CD4-positive, alpha-beta T cell (primary cell): ENCODE data around the gene ICAM5. TPM values are rescaled to one million over a fixed set of nuclear protein-coding genes. Genes with fewer than 3 reads are reported as not detected.

Source experiments
- ATAC-seq: fragments of 200-7000 bp; cut with Tn5 transposase; one replicate; pipeline ENCODE4 v1.10.0; 2022; ENCODE audit warnings: mild to moderate bottlenecking; ENCODE audit not compliant: poor library complexity
- CTCF ChIA-PET: fragments of 350-600 bp; sonication (Branson Sonifier 250); formaldehyde crosslinking; loops from one replicate; lab custom pipeline; 2021; ENCODE audit warnings: antibody characterized with exemption, inconsistent platforms; lab: Charles Lee
- POLR2A ChIA-PET: fragments of 350-600 bp; sonication (Branson Sonifier 250); formaldehyde crosslinking; loops from one replicate; lab custom pipeline; 2021; ENCODE audit warnings: antibody characterized with exemption, inconsistent platforms; lab: Charles Lee
- DNase-seq, 14 experiments: peaks; one replicate each; pipeline ENCODE4 v3.0.0-alpha.2; 2013 to 2020; ENCODE audit warnings: mixed read lengths in 2 of 14
- H3K27ac ChIP-seq, 2 donors: one replicate each; pipeline versions ENCODE4 v1.5.1 to v1.7.0; 2013; ENCODE audit warnings: low read length in 2 of 2, low read depth in 1 of 2, mild to moderate bottlenecking in 1 of 2
- H3K27me3 ChIP-seq, 2 experiments: 1 replicate in 1 of 2; 2 replicates in 1 of 2; pipeline versions ENCODE4 v1.6.1 to v1.7.0; 2013; ENCODE audit warnings: low read length in 2 of 2, control low read depth in 1 of 2, mild to moderate bottlenecking in 1 of 2, moderate library complexity in 1 of 2; ENCODE audit not compliant: insufficient read depth in 2 of 2, control insufficient read depth in 1 of 2
- H3K36me3 ChIP-seq: one replicate; pipeline ENCODE4 v1.6.1; 2013; ENCODE audit warnings: low read length, control low read depth; ENCODE audit not compliant: insufficient read depth
- H3K4me1 ChIP-seq: one replicate; pipeline ENCODE4 v1.6.1; 2013; ENCODE audit warnings: low read length, control low read depth; ENCODE audit not compliant: insufficient read depth
- H3K4me3 ChIP-seq: one replicate; pipeline ENCODE4 v1.5.1; 2013; ENCODE audit warnings: mild to moderate bottlenecking, low read length, moderate library complexity
- H3K9me3 ChIP-seq, 2 experiments: 1 replicate in 1 of 2; 2 replicates in 1 of 2; pipeline versions ENCODE4 v1.6.1 to v1.7.0; 2013; ENCODE audit warnings: low read length in 2 of 2, mild to moderate bottlenecking in 2 of 2, control low read depth in 1 of 2, moderate library complexity in 1 of 2; ENCODE audit not compliant: control insufficient read depth in 1 of 2, insufficient read depth in 1 of 2
- H3K27ac Mint-ChIP-seq: one replicate; pipeline ENCODE4 v1.8.0; 2020; ENCODE audit warnings: mixed read lengths
- H3K27me3 Mint-ChIP-seq: one replicate; pipeline ENCODE4 v1.8.0; 2021; ENCODE audit warnings: mixed read lengths
- H3K36me3 Mint-ChIP-seq: one replicate; pipeline ENCODE4 v1.8.0; 2021; ENCODE audit warnings: low read depth, mixed read lengths
- H3K4me1 Mint-ChIP-seq: one replicate; pipeline ENCODE4 v1.8.0; 2021; ENCODE audit warnings: low read depth, mixed read lengths
- H3K4me3 Mint-ChIP-seq: one replicate; pipeline ENCODE4 v1.8.0; 2020; ENCODE audit warnings: mild to moderate bottlenecking, mixed read lengths
- H3K9me3 Mint-ChIP-seq: one replicate; pipeline ENCODE4 v1.8.0; 2020; ENCODE audit warnings: mixed read lengths
- intact Hi-C, 2 experiments: fragments of 100-400 bp; cut with DNase I in 1 of 2; cut with micrococcal nuclease in 1 of 2; formaldehyde crosslinking; loops; one replicate each; pipeline versions ENCODE4 v1.15.1 to v1.9.0; 2023 to 2025; cut with DNase I, micrococcal nuclease
- total RNA-seq, 174 experiments: library from RNA in 2 of 174; stranded (reverse) in 2 of 174; gene quantifications; one replicate each; pipeline ENCODE4 v1.2.3 and lab custom pipeline; 2021 to 2026
- TF ChIP-seq, protein P1 (sequence below): fragments of 200-600 bp; IDR thresholded peaks from one replicate; pipeline ENCODE4 v1.8.0; 2022; ENCODE audit warnings: antibody characterized with exemption, mild to moderate bottlenecking

The ICAM5 gene
- total RNA-seq, 2 experiments from 2014 or later = not detected

DNA sequence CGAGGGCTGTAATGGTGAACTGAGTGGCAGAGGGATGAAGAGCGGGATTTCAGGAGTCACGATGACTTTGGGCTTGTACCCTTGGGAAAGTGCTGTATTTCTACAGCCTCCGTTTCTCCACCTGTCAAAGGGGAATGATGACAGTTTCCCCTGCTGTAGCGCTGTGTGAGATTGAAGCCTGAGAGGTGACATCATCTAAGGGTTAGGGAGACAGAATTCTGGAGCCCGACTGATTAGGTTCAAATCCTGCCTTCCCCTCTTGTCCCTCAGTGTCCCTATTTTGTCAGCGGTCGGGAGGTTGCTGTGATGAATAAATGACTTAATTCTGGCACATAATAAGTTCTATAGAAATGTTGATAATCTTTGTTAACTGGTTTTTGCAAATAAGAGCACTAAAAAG is 37.0 kb upstream of the ICAM5 start:
- Mint-ChIP-seq H3K36me3 (peaks cover 55% of the 10 kb centered on the region), H3K4me3 (peak overlapping the region; percentile 100), H3K27me3 (no peaks in the 10 kb centered on the region), H3K27ac (peak overlapping the region; percentile 98), H3K9me3 (no peaks in the 10 kb centered on the region), H3K4me1 (peaks cover 28% of the 10 kb centered on the region)
- POLR2A ChIA-PET = interaction anchor here (0.6 kb wide), 1 partner anchor 332 kb away, joined by 3 read pairs; no protein-coding TSS in a partner anchor
- intact Hi-C loops = loop anchor here (5.0 to 10.0 kb wide), 3 partner anchors 35 to 418 kb away; partner anchors contain the start of genes PIN1 (in 1 of the 2) and PPAN (in 1 of the 2)
- Histone ChIP-seq H3K36me3 (peaks cover 36% of the 10 kb centered on the region), H3K4me3 (peak overlapping the region; percentile 86), H3K27ac (peak overlapping the region; percentile 52 to 73), H3K9me3 (no peaks in the 10 kb centered on the region), H3K4me1 (peaks cover 27% of the 10 kb centered on the region), H3K27me3 (no peaks in the 10 kb centered on the region)
- TF ChIP-seq, protein P1, sequence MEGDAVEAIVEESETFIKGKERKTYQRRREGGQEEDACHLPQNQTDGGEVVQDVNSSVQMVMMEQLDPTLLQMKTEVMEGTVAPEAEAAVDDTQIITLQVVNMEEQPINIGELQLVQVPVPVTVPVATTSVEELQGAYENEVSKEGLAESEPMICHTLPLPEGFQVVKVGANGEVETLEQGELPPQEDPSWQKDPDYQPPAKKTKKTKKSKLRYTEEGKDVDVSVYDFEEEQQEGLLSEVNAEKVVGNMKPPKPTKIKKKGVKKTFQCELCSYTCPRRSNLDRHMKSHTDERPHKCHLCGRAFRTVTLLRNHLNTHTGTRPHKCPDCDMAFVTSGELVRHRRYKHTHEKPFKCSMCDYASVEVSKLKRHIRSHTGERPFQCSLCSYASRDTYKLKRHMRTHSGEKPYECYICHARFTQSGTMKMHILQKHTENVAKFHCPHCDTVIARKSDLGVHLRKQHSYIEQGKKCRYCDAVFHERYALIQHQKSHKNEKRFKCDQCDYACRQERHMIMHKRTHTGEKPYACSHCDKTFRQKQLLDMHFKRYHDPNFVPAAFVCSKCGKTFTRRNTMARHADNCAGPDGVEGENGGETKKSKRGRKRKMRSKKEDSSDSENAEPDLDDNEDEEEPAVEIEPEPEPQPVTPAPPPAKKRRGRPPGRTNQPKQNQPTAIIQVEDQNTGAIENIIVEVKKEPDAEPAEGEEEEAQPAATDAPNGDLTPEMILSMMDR = no peak
- CTCF ChIA-PET = no interaction called here
- ATAC-seq = no peak
- no peak for DNase-seq

GRCh38 chr19:10254244-10254643 is 35.5 kb upstream of the ICAM5 start:
- Mint-ChIP-seq H3K4me1 (peaks cover 34% of the 10 kb centered on the region), H3K9me3 (no peaks in the 10 kb centered on the region), H3K36me3 (peaks cover 70% of the 10 kb centered on the region), H3K27ac (no peak overlapping the region), H3K4me3 (peak overlapping the region; percentile 49), H3K27me3 (no peaks in the 10 kb centered on the region)
- ChIA-PET CTCF (interaction anchor here (1.7 kb wide), 1 partner anchor 134 kb away, joined by 6 read pairs; no protein-coding TSS in a partner anchor), POLR2A (interaction anchor here (0.6 to 1.0 kb wide), 2 partner anchors 148 to 174 kb away, joined by 3 read pairs; partner anchors contain the start of gene PPAN)
- Histone ChIP-seq H3K4me1 (peaks cover 35% of the 10 kb centered on the region), H3K9me3 (no peaks in the 10 kb centered on the region), H3K27me3 (no peaks in the 10 kb centered on the region), H3K4me3 (no peak overlapping the region), H3K27ac (no peak overlapping the region), H3K36me3 (peaks cover 46% of the 10 kb centered on the region)
- ATAC-seq (no peak), DNase-seq (no peak)
- TF ChIP-seq, protein P1 = no peak
- intact Hi-C loops = loop anchor here (5.0 to 10.0 kb wide), 3 partner anchors 37 to 419 kb away; partner anchors contain the start of genes PIN1 (in 1 of the 2) and PPAN (in 1 of the 2)

- Mint-ChIP-seq H3K4me1 (peaks cover 30% of the 10 kb centered on the region), H3K27me3 (no peaks in the 10 kb centered on the region), H3K4me3 (peak overlapping the region; percentile 65), H3K27ac (no peak overlapping the region), H3K9me3 (no peaks in the 10 kb centered on the region), H3K36me3 (peaks cover 70% of the 10 kb centered on the region)
- no peak for ATAC-seq
- ChIA-PET CTCF (no interaction called here), POLR2A (interaction anchor here (1.0 kb wide), 1 partner anchor 149 kb away, joined by 3 read pairs; the partner anchor contains the start of gene PPAN)
- Histone ChIP-seq H3K9me3 (no peaks in the 10 kb centered on the region), H3K4me3 (no peak overlapping the region), H3K36me3 (peaks cover 46% of the 10 kb centered on the region), H3K27me3 (no peaks in the 10 kb centered on the region), H3K4me1 (peaks cover 39% of the 10 kb centered on the region), H3K27ac (no peak overlapping the region)
- TF ChIP-seq, protein P1 = no peak
- intact Hi-C loops = loop anchor here in 1 of 2 experiments (10.0 kb wide), 1 partner anchor 421 kb away; the partner anchor contains the start of gene PIN1
- no peak for DNase-seq
These were observed 34.4 kb upstream of the ICAM5 start for GRCh38 chr19:10255358-10255757.
